GM18520 (cell line): Measurements from ENCODE around the gene YWHAE.
"Not testable (repeated sequence)": the region's sequence is repeated elsewhere in the genome, so short reads cannot be mapped to it uniquely, and the experiment has no call there.

Experiments used
- ATAC-seq: cut with Tn5 transposase; IDR thresholded peaks from one replicate; pipeline ENCODE4 v1.9.1; 2021; ENCODE audit not compliant: unreplicated experiment

YWHAE gene

GRCh38 chr17:1413281-1413791 lies 13.3 kb upstream of the YWHAE start:
- ATAC-seq = no peak

- no peak for ATAC-seq
Observed at GRCh38 chr17:1412185-1413110, 12.4 kb upstream of the YWHAE start.

GRCh38 chr17:1402262-1402586 lies 2.2 kb upstream of the YWHAE start:
- ATAC-seq = no peak

GRCh38 chr17:1398931-1399678 lies 917 bp downstream of the YWHAE start:
- no peak for ATAC-seq

GRCh38 chr17:1398028-1398427 lies 2.0 kb downstream of the YWHAE start:
- ATAC-seq = no peak

- not testable (repeated sequence) for ATAC-seq
Observed at GRCh38 chr17:1395876-1396665, 4.0 kb downstream of the YWHAE start.

- ATAC-seq = no peak
Observed at GRCh38 chr17:1391577-1391976, 8.4 kb downstream of the YWHAE start.

- no peak for ATAC-seq
Observed at GRCh38 chr17:1390432-1391367, 9.3 kb downstream of the YWHAE start.

GRCh38 chr17:1387490-1388227 lies 12.4 kb downstream of the YWHAE start:
- ATAC-seq = not testable (repeated sequence)

- ATAC-seq = not testable (repeated sequence)
Observed at GRCh38 chr17:1386675-1387190, 13.3 kb downstream of the YWHAE start.

- no peak for ATAC-seq
Observed at GRCh38 chr17:1386265-1386664, 13.8 kb downstream of the YWHAE start.

- no peak for ATAC-seq
Observed at GRCh38 chr17:1385861-1386260, 14.2 kb downstream of the YWHAE start.

GRCh38 chr17:1384905-1385435 lies 15.1 kb downstream of the YWHAE start:
- no peak for ATAC-seq

- peak; percentile 51 for ATAC-seq
Observed at GRCh38 chr17:1379930-1380313, 20.1 kb downstream of the YWHAE start.

- ATAC-seq = no peak
Observed at GRCh38 chr17:1379208-1379929, 20.7 kb downstream of the YWHAE start.

- not testable (repeated sequence) for ATAC-seq
Observed at GRCh38 chr17:1378476-1378860, 21.6 kb downstream of the YWHAE start.

GRCh38 chr17:1377334-1377733 lies 22.7 kb downstream of the YWHAE start:
- no peak for ATAC-seq

- no peak for ATAC-seq
Observed at GRCh38 chr17:1376061-1376460, 24.0 kb downstream of the YWHAE start.
